GM04503 (cell line): ENCODE results near the gene METTL2B.
"Not testable (repeated sequence)": the region's sequence is repeated elsewhere in the genome, so short reads cannot be mapped to it uniquely, and the experiment has no call there.

Experiments used
- DNase-seq: peaks from one replicate; pipeline ENCODE4 v3.0.0-alpha.2; 2012; ENCODE audit warnings: low read depth

The METTL2B gene

GRCh38 chr7:128476402-128477335 lies at the start of gene METTL2B:
METTL2B (plus strand) TSS chr7:128476748; CDS start chr7:128476766, 18 bp downstream.
- not testable (repeated sequence) for DNase-seq

- no peak for DNase-seq
Measured at GRCh38 chr7:128427289-128427891, 49.2 kb upstream of the METTL2B start.

- no peak for DNase-seq
Measured at GRCh38 chr7:128430207-128430606, 46.3 kb upstream of the METTL2B start.

GRCh38 chr7:128431221-128431620 lies 45.3 kb upstream of the METTL2B start:
- DNase-seq: no peak

- DNase-seq: no peak
Measured at GRCh38 chr7:128431754-128432153, 44.8 kb upstream of the METTL2B start.

GRCh38 chr7:128434413-128435326 lies 41.9 kb upstream of the METTL2B start:
- no peak for DNase-seq

GRCh38 chr7:128435327-128435686 lies 41.2 kb upstream of the METTL2B start:
- no peak for DNase-seq

GRCh38 chr7:128437426-128438332 lies 38.9 kb upstream of the METTL2B start:
- DNase-seq: no peak

GRCh38 chr7:128442356-128442755 lies 34.2 kb upstream of the METTL2B start:
- DNase-seq: no peak

GRCh38 chr7:128443831-128444600 lies 32.5 kb upstream of the METTL2B start:
- no peak for DNase-seq

GRCh38 chr7:128446306-128446705 lies 30.2 kb upstream of the METTL2B start:
- no peak for DNase-seq

- no peak for DNase-seq
Measured at GRCh38 chr7:128447941-128448564, 28.5 kb upstream of the METTL2B start.

- no peak for DNase-seq
Measured at GRCh38 chr7:128448751-128449302, 27.7 kb upstream of the METTL2B start.

- no peak for DNase-seq
Measured at GRCh38 chr7:128450409-128450808, 26.1 kb upstream of the METTL2B start.

GRCh38 chr7:128450913-128451312 lies 25.6 kb upstream of the METTL2B start:
- no peak for DNase-seq

GRCh38 chr7:128452552-128452951 lies 24.0 kb upstream of the METTL2B start:
- no peak for DNase-seq

GRCh38 chr7:128453836-128454804 lies 22.4 kb upstream of the METTL2B start:
- DNase-seq: no peak

- DNase-seq: no peak
Measured at GRCh38 chr7:128454808-128455542, 21.6 kb upstream of the METTL2B start.
